AG04449 (cell line): ENCODE measurements around the gene ACYP2.
"Not testable (repeated sequence)": the region's sequence is repeated elsewhere in the genome, so short reads cannot be mapped to it uniquely, and the experiment has no call there.

ENCODE experiments used
- CTCF ChIA-PET: fragments of 350-600 bp; formaldehyde crosslinking; extraction: SDS; loops from one replicate; lab custom pipeline; 2021; ENCODE audit warnings: antibody characterized with exemption; lab: Yijun Ruan, JAX
- POLR2A ChIA-PET: fragments of 400-600, 350-600 bp; formaldehyde crosslinking; extraction: SDS; loops from one replicate; lab custom pipeline; 2020; ENCODE audit warnings: antibody characterized with exemption, inconsistent platforms; lab: Yijun Ruan, JAX
- DNase-seq: peaks from one replicate; pipeline ENCODE4 v3.0.0-alpha.2; 2010; ENCODE audit warnings: low read depth, low spot score
- H3K4me3 ChIP-seq: 2 replicates; pipeline ENCODE4 v1.5.1; 2011; ENCODE audit warnings: low read depth, mild to moderate bottlenecking, control low read depth, low read length
- CTCF ChIP-seq: IDR thresholded peaks from one replicate; pipeline ENCODE4 v1.5.1; 2011; ENCODE audit warnings: mild to moderate bottlenecking, moderate library complexity, low read length, control low read depth, inconsistent platforms; ENCODE audit not compliant: insufficient read depth; ENCODE audit errors: missing control alignments

ACYP2 gene

DNA sequence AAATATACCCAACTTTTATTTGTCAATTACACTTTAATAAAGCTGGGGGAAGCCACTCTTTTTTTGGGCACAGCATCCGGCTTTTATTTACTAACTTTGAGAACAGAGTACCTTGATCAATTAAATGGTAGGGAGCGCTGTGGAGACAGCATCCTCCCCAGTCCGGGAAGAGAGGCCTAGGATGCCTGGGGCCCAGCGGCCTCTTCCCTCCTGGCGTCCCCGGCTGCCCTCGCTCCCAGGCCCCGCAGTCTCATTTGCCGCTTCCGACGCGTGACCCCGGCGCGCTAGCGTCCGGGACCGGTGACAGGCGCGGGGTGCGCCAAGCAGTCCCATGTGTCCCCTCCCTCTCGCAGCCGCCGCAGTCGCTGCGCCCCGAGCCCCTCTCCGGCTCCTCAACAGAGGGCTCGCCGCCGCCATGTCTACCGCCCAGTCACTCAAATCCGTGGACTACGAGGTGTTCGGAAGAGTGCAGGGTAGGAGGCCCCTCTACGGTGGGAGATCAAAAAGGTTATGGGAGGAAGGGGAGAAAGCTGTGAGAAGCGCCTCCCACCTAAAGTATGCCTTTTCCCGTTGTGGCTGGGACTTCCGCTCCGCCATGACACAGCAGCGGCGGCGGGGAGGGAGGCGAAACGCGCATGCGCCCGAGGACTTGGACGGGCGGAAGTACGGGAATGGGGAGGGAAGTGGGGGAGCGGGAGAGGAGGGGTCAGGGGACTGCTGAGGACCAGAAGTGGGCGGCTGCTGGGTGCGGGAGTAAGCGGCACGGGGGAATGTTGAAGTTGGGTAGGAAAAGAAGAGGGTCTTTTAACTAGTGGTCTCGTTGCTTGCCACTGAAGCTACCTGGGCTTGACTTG, at the start of gene ACYP2:
TSS of gene ACYP2 (plus strand) at position 332 of the 854 bp plus-strand sequence.
- ChIA-PET CTCF (interaction anchor here (0.9 to 3.9 kb wide), 4 partner anchors 11 to 589 kb away, joined by 3 to 35 read pairs (median 7); no protein-coding TSS in a partner anchor), POLR2A (interaction anchor here (0.6 to 1.6 kb wide), 3 partner anchors 8 to 355 kb away, joined by 3 to 7 read pairs (median 3); no protein-coding TSS in a partner anchor)
- peak; percentile 23 for TF ChIP-seq CTCF
- H3K4me3 ChIP-seq = peak within 1 kb of the TSS; percentile 81
- DNase-seq = peak; percentile 72

DNA sequence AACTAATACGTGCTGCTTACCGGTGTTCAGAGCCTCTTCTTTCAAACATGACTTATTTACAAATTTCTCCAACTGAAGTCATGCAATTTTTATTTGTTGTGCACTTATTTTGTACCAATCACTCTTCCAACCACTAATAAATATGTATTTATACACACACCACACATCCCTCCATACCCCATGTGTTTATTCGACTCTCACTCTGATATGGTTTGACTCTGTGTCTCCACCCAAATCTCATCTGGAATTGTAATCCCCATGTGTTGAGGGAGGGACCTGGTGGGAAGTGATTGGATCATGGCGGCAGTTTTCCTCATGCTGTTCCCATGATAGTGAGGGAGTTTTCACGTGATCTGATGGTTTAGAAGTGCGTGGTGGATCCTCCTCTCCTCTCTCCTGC, 49.5 kb upstream of the ACYP2 start:
- no peak for TF ChIP-seq CTCF
- no peak overlapping the region for H3K4me3 ChIP-seq
- DNase-seq = no peak
- POLR2A ChIA-PET = no interaction called here
- CTCF ChIA-PET = no interaction called here

- CTCF ChIA-PET = interaction anchor here (0.9 kb wide), 1 partner anchor 39 kb away, joined by 3 read pairs; no protein-coding TSS in a partner anchor
- POLR2A ChIA-PET = interaction anchor here (0.9 kb wide), 1 partner anchor 14 kb away, joined by 3 read pairs; no protein-coding TSS in a partner anchor
- no peak for DNase-seq
These were observed 47.5 kb upstream of the ACYP2 start for GRCh38 chr2:54067851-54068375.

DNA sequence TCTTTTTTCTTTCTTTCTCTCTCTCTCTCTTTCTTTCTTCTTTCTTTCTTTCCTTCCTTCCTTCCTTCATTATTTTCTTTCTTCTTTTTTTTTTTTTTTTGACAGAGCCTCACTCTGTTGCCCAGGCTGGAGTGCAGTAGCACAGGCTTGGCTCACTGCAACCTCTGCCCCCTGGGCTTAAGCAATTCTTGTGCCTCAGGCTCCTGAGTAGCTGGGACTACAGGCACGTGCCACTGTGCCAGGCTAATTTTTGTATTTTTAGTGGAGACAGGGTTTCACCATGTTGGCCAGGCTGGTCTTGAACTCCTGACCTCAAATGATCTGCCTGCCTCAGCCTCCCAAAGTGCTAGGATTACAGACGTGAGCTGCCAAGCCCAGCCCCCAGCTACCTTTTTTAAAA, 42.9 kb upstream of the ACYP2 start:
- CTCF ChIA-PET, DNase-seq, H3K4me3 ChIP-seq, POLR2A ChIA-PET: not testable (repeated sequence)

More at GRCh38 chr2:54067851-54068375, 47.5 kb upstream of the ACYP2 start:
- no peak for TF ChIP-seq CTCF
- H3K4me3 ChIP-seq = no peak overlapping the region

DNA sequence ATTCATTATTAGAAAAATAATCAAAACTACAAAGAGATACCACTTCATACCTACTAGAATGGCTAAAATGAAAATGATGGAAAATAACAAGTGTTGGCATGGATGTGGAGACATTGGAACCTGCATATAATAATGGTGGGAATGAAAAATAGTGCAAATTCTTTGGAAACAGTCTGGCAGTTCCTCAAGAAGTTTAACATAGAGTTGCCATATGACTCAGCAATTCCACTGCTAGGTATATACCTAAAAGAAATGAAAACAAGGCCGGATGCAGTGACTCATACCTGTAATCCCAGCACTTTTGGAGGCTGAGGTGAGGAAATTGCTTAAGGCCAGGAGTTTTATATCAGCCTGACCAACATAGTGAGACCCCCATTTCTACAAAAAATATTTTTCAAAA, 41.6 kb upstream of the ACYP2 start:
- TF ChIP-seq CTCF = no peak
- ChIA-PET POLR2A (no interaction called here), CTCF (no interaction called here)
- no peak overlapping the region for H3K4me3 ChIP-seq
- DNase-seq = no peak

GRCh38 chr2:54074606-54075341, 40.6 kb upstream of the ACYP2 start:
- CTCF ChIA-PET = no interaction called here

More at GRCh38 chr2:54074606-54075341, 40.6 kb upstream of the ACYP2 start:
- POLR2A ChIA-PET = no interaction called here
- TF ChIP-seq CTCF = no peak
- H3K4me3 ChIP-seq = no peak overlapping the region
- DNase-seq = no peak
